Dermis blood vessel endothelial cell (primary cell): Measurements from ENCODE around the gene TMPRSS6. TPM values are rescaled to one million over a fixed set of nuclear protein-coding genes. Genes with fewer than 3 reads are reported as not detected.

Experiments used
- DNase-seq: peaks from one replicate; pipeline ENCODE4 v3.0.0; 2010
- total RNA-seq: library from RNA; depleted of rRNA; stranded (reverse); fragments of >200 nt; gene quantifications from 2 replicates; pipeline ENCODE4 v1.2.3, GENCODE V29; 2014

Gene TMPRSS6
- total RNA-seq, 1 donor from 2014 or later, result not detected

DNA sequence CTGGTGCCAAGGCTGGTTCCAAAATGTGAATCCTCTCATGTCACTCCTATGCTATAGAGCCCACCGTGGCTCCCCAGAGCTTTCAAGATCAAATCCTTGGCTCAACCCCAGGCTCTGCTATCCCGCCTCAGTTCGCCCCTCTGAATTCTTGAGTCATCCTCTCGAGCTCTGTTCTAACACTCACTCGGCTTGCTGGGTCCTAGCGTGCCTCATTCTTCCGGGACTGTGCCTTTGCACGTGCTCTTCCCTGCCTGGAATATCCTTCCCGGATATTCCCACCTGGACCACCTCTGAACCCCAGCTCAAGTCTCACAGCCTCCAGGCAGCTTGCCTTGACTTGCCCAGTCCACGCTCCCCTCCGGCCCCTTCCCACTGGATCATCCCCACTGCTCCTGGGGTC, 45.0 kb downstream of the TMPRSS6 start:
- DNase-seq, result no peak

DNA sequence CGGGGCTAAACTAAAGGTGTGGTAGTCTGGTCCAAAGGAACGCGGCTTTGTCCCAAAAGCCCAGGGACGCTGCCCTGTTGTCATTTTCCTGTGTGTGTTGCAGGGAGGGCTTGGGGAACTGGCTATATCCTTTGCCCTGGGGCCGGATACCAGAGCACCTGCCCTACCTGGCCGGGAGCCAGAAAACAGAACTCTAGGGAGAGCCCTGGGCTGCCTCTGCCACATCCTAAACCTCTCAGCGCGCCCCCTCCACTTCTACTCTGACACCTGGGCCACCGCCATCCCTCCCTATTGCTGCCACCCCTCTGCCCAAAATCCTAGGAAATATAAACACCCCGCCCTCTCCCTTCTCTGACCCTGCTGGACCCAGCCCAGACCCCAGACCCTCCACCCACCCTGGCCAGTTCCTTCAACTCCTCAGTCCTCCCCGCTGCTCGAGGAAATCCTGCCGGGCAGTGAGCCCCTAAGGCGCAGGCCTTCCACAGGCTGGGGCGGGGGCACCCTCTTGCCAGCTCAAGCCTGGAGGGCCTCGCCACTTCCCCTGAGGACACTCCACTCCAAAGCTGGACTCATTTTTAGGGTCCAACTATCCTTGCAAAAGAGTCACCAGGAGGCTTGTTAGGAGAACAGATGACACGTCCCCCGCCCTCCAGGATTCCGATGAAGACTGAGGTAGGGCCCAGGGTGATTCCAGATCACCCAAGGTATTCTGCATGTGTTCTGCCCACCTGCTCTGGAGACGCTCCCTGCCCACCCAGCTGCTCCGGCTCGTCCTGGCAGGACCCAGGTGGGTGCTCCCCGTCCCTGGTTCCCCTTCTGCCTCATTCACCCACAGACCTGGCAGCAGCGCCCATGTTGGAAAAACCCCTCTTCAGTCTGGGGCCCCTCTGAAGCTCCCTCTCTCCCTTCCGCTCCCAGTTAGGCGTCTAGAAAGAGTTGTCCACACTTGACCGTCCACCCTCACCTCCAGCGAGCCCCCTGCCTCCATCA, 45.8 kb downstream of the TMPRSS6 start:
- no peak for DNase-seq

DNA sequence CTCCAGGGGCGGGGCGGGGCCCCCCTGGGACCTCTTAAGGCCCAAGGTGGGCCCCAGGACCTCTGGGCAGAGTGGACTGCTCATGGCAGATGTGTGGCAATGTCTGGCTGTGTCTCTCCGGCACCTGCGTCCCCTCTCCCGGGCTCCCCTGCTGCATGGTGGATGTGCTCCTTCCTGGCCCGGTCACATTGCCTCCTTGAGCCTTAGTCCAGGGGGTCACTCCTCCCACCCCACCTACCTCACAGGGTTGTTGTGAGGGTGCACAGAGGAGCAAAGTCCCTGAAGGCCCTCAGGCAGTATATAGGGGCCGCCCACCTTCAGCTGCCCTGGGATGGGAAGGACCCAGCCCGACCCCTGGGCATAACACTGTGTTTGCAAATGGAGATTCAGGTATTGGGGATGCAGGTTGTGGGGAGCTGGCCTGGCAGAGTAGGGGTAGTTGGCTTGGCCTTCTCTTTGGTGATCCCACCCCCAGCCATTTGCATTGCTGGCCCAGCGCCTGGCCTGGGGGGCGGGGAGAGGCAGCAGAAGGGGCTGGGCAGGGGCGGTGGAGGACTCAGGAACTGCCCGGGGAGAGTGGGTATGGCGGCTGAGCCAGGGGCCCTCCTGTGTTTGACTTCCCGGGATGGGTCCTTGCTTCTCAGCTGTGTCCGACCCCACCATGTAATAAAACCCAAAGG, 46.7 kb downstream of the TMPRSS6 start:
- DNase-seq, result no peak

DNA sequence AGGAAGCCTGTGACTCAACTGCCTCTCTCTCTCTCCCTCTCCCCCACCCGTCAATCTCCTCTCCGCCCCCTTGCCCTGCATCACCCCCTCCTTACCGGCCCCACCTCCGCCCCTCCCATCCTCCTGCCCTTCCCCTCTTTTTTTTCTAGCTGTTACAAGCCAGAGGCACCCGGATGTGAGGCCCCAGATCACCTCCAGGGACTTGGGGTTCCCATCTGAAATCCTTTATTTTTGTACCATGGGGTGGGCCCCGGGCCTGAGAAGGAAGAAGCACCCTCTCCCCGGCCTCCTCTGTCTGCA, 47.2 kb downstream of the TMPRSS6 start:
- DNase-seq, result no peak

DNA sequence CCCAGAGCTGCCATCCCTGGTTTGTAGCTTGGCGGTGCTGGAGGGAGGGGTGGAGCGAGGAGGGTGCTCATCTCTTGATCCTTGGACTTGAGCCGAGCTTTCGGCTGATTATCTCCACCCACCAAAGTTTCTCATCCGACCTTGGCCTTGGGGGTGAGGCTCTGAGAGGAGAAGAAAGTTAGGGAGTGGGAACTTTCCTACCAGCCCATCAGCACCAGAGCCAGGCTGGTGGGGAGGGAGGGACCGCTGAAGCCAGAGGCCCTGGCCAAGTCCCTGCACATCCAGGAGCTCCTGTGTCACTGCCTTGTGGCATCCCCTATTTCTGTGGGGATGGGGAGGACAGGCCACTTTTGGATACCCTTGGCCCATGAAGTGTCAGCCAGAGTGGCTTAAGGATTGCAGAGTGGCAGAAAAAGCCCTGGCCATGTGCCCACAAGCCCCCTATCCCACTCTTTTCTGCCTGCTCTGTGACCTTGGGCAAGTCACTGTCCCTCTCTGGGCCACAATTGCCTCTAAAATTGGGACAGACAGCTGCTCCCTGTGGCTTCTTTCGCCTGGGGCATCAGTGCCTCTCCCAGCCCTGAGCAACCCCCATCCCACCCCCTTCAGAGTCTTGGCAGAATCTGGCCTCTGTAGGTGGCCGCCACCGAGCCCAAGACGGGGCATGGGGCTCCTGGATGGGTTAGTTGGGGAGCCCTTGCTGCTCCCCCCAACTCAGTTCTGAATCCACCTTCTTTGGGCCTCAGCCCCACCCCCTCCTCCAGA, 47.7 kb downstream of the TMPRSS6 start:
- DNase-seq, result no peak

DNA sequence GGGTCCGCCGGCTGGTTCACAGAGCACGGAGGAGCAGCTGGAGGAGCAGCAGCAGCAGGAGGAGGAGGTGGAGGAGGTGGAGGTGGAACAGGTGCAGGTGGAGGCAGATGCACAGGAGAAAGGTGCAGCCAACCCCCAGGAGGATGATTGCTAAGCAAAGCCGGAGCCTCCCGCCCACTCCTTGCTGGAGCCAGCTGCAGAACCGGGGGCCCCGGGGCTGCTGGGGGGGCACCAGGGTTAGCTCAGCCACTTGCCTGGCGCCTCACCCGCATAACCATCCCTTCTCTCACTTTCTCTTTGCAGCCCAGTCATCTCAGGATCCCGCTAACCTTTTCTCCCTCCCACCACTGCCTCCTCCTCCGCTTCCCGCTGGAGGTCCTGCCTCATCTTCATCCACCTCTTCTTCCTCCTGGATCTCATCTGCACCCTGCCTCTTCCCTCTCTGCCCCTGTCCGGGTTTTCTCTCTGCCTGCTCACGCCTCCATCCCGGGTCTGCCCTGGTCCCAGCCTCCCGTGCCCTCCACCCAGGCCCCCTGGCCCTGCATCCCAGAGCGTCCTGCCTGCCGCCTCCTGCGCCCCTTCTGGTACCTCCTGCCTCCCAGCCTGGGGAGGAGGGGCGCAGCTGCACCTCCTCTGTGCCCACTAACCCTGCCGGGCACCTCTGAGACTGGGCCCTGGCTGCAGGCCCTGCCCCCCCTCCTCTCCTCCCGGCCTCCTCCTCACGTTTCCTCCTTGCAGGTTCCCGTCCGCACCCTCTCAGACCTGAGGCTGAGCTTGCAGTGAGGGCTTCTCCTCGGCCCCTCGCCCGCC, 48.5 kb downstream of the TMPRSS6 start:
- no peak for DNase-seq

DNA sequence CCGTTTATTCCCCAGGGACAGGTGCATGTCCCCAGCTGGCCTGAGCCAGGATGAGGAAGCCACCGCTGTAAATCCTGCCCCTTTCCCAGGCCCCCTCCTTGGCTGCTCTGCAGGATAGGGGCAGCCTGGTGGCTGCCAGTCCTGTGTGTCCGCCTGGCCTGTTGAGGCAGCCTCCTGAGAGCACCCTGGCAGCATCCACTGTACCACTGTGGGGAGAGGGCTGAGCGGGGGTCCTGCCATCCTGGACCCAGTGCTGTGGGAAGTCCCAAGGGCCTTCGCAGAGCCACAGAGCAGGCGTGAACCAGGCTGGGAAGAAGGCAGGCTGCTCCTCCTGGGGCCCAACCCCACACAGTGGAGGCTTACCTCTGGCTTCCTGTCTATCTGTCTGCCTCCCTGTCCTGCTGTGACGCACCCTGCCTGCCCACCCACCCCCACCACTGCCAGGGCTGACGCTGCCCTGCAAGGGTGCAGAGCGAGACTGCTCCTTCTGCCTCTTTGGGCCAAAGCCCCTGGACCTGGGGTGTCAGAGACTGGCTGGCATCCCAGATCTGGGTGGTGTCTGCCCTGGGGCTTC, 49.5 kb downstream of the TMPRSS6 start:
- no peak for DNase-seq

DNA sequence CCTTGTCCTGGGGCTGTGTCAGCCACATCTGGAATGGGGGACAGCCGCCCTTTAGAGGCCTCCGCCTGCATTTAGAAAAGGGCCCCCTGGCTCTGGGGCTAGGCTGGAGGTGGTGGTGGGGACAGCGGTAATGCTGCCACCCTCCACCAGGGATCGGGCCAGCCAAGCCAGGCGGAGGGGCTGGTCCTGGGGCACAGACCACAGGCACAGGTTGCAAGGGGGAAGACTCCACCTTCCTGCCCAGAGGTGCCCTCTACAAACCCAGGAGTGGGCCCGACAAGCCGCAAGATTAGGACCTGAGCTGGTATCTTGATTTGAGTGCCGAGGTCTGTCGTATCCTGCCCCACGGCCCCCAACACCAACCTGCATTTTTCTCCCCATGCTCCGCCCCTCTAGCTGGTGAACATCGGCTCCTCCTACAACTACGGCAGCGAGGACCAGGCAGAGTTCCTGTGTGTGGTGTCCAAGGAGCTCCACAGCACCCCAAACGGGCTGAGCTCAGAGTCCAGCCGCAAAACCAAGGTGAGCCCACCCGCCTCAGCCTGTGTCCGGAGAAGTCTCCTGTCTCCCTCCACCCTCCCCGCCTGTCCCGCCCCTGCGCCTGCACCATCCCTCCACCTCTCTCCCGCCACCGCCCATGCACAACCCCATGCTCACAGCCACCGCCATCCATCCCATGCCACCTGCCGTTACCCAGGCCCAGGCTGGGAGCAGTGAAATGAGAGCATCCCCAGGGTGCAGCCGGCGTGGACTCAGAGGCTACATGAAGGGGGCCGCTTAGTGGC, 50.4 kb downstream of the TMPRSS6 start:
- no peak for DNase-seq

DNA sequence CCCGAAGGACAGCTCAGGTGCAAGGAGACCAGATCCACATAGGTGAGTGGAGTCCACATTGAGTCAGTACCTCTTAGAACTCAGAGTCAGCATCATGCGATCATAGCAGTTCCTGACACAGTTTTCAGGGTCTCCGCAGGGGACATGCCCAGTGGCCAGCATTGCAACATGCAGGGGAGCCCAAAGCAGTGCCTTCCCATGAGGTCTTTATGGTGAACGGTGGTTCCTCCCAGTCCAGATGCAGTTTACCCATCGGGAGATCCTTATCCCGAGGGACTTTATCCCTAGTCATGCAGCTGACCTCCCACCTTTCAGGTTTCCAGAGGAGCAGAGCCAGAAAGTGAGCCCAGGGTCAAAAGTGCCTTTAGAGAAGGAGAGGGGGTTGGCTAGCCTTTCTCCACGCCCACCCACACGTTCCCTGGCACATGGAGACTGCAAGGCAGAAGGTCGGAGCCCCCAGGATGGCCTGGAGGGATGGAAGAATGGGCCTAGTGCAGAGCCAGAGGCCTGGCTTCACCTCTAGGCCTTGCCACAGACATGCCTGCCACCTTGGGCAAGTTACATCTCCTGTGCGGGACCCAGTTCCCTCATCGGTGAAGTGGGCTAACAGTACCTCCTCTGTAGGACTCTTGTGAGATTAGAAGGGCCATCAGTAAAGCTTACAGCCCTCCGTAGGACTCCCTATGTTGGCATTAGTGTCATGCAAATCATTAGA, 51.6 kb downstream of the TMPRSS6 start:
- DNase-seq, result no peak

DNA sequence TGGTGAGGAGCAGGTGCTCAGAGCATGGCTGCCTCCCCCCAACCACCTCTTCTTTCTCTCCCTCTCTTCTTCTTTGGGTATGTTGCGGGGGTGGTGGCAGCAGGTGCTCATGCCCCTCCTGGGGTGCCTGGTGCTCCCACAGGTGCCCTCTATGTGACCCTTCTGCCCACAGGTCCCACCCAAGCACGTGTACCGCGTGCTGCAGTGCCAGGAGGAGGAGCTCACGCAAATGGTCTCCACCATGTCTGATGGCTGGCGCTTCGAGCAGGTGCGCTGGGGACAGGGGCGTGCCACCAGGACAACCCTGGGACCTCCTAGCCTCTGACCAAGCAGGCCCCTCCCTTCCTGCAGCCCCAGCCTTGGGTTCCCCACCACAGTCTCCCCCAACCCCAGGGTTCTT, 52.3 kb downstream of the TMPRSS6 start:
- DNase-seq, result no peak

DNA sequence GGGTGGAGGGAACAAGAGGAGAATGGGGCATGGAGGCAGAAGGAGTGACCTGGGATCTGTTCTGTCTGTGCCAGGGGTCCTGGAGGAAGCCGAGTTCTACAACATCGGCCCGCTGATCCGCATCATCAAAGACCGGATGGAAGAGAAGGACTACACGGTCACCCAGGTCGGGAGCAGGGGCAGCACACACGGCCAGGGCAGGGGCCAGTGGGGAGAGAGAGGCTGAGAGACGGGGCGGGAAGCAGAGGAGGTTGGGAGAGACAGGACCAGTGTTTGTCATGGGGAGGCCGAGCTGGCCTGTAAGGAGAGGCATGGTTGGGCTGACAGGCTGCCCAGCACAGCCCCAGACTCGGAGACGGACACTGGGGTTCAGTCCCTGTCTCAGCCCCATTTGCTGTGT, 53.3 kb downstream of the TMPRSS6 start:
- DNase-seq, result no peak

DNA sequence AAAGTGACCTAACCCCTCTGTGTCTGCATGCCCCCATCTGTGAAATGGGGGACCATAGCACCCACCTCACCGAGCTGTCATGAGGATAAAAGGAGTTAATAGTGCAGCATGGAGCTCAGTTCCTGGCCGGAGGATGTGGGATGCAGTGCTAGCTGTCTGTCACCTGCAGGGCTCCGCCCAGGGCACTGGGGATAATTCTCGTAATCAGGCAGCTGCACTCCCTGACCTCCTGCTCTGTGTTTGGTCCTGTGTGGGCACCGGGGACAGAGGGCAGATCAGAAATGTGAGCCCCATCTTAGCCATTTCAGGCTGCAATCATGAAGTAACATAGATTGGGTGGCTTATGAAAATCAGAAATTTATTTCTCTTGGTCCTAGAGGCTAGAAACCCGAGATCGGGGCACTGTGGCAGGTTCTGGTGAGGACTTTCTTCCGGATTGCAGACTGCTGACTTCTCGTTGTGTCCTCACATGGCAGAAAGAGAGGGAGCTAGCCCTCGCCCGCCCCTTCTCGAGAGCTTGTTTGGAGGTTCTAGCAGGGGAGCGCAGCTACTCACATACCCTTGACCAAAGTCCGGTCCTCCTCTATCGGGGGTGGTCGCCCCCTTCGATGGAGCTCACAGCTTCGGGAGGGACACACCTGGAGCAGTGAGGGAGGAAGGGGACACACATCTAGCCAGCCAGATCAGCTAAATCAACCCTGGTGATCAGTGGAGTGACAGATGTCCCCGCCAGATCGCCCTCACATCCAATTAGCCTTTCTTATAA, 54.7 kb downstream of the TMPRSS6 start:
- no peak for DNase-seq

DNA sequence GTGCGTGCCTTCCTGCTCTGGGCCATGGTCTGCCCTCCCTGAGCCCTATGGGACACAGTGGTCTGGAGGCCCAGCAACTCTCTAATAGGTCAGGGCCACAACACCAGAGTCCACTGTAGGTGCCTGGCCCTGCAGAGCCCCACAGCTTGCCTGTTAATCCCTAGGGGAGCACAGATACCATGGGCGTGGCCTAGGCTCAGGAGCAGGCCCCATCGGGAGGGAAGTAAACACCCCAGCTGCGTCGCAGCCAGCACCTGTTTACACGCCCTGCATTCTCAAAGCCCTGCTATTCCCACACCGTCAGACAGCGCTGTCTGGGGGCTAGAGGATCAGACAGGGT, 55.5 kb downstream of the TMPRSS6 start:
- DNase-seq, result no peak

DNA sequence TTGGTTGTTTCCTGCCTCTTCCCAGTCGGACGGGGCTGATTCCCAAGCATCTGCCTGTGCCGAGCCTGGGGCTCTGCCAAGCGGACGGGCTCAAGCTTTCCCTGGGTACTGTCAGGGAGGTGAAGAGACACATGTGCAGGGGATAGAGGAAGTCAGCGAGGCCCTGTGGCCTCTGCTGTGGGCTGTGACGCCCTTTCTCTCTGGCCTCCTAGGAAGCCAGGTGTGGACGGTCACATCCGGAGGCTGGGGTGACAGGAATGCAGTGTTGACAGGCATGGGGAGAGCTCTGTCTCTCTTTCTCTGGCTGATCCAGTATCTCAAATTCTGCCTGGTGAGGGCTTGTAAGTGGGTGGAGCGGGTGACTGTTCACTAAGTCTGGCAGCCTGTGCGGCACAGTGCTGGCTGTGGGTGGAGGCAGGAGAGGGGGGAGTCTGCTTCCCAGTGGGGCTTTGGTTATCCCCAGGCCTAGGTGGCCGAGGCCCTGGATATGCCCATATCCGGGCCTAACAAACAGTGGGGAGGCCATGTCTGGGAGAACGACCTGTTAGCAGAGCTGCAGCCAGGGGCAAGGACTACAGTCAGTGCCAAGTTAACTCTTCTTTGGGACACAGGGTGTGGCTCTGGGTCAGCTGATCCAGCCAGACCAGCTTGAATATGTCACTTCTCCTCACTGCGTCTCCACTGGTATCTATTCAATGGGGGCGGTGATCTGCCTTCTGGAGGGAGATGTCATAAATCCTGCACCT, 56.0 kb downstream of the TMPRSS6 start:
- no peak for DNase-seq

DNA sequence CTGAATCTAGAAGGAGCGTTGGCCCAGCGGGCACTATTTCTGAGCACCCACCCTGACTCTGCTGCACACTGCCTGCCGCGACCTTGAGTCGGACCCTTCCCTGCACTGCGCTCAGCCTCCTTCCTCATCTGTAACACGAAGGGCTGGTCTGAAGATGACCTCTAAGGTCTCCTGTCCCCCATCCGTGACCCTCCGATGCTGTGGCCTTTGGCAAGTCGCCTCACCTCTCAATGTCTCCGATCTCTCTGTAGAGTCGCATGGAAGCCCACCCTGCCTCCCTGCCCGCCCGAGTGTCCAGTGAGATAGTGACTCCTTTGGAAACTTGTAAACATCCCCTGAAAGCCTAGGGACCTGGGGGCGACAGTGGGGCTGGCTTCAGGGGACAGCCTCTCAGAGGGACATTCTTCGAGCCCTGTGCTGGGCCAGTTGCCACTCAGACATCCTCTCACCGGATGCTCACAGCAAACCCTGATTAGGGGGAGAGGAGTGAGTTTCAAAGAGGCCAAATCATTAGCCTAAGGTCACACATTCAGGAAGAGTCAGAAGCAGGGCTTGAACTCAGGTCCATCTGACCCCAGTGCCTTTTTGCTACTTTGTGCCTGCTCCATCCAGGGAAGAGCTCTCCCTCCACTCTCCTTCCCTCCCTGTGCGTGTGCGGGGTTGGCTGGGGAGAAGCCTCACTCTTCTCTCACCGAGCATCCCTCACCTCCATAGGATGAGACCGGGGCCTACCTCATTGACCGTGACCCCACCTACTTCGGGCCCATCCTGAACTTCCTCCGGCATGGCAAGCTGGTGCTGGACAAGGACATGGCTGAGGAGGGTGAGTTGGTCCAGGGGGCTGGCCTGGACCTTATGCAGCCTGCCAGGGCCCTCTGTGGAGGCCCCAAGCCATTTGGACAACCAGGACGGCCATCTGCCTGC, 56.9 kb downstream of the TMPRSS6 start:
- DNase-seq, result no peak

DNA sequence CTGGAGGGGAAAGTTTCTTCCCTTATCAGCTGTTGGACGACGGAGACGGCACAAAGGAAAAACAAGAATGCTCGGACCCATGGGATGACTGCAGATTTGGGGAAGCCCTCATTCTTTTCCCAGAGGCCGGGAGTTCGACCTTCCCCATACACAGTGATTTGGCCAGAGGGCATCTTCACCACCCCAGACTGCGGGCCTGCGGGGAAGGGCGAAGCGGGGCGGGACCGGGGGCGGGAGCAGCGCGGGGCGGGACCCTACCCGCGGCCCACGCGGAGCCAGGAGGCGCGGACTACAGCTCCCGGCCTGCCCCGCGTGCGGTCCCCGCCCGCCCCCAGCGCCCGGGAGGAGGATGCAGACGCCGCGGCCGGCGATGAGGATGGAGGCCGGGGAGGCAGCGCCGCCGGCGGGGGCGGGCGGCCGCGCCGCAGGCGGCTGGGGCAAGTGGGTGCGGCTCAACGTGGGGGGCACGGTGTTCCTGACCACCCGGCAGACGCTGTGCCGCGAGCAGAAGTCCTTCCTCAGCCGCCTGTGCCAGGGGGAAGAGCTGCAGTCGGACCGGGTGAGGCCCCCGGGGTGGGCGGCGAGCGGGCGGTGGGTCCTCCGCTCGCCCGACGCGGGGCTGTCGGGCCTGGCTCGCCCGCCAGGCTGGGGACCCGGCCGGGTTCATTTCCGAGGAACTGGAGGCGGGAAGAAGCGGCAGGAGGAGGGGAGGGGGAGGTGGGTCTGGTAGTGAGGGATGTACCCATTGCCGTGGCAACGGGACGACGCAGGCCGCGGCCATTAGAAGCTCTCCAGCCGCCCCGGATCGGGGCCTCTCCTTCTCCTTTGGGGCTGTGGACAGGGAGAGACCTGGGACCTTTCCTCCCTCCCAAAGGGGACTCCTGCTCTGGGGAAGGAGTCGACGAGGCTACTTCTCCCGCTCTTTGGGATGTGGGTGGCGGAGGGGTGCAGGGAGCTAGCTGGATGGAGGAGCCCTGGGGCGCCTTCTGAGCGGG, 57.8 kb downstream of the TMPRSS6 start, which contains the start of gene KCTD17:
TSS of gene KCTD17 (plus strand) at position 352 of the 995 bp plus-strand sequence. CDS start at position 371, 19 bp downstream.
- DNase-seq, result peak; percentile 71

DNA sequence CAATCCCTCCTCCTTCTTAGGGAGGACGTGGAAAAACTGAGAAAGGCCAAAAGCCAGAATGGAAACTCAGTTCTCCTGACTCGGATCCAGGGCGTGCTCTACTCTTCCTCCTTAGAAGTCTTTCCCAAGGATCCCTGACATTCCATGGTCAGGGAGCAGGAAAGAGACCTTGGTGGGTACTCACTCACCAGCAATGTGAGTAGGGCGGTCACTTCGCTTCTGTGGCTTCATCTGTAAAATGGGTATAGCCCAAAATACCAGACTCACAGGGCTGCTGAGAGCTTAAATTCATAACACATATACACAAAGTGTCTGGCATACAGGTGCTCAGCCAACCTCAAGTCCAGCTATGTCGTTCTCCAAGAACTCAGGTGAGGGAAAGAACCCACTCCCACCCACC, 58.6 kb downstream of the TMPRSS6 start:
- no peak for DNase-seq
